ENCODE measurements around the gene EBNA1BP2. TPM values are rescaled to one million over a fixed set of nuclear protein-coding genes. Genes with fewer than 3 reads are reported as not detected.
"Not testable (repeated sequence)": the region's sequence is repeated elsewhere in the genome, so short reads cannot be mapped to it uniquely, and the experiment has no call there.

The EBNA1BP2 gene
- total RNA-seq, 1 donor from 2014 or later = 46.8 TPM

DNA sequence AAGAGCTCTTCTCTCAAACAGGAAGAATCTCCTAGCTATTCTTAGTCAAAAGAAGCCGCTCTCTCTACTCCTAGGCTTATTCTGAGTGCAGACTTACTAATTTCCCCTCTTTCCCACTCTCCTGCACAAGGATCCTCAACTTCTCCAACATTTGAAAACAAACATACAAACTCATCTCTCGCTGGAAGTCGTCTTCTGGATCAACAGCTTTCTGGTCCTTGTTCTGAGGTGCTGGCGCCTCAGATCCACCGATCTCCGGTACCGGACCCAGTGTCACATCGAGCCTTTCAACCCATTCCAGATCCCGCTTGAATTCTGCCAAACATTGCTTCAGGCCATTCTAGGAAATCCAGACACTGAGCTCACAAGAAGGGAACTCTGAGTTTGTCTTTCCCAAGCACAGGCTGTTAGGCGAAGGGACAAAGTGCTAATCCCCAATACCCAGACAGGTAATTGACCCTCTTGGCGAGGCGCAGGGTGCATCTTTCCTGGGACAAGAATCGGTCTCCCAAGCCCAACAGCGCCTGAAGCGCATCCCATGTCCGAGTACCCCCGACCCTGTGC is 696 bp downstream of the EBNA1BP2 start:
- no peak for DNase-seq

DNA sequence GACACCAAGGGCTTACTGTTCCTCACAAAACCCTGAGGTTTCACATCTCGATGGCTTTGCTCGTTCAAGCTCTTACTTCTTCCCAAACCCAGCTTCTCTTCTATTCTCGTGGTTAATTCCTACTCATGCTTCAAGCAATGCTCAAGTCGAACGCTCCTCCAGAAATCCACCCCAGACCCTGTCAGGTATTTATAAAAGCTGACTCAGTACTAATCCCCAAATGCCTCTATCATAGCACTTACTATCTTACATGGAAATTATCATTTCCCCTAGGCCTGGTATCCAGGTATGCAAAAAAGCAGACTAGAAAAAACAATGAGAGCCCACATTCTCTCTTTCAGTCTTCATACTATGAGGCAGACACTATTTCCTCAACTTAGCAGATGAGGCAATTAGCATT is 6.3 kb downstream of the EBNA1BP2 start:
- no peak for DNase-seq

DNA sequence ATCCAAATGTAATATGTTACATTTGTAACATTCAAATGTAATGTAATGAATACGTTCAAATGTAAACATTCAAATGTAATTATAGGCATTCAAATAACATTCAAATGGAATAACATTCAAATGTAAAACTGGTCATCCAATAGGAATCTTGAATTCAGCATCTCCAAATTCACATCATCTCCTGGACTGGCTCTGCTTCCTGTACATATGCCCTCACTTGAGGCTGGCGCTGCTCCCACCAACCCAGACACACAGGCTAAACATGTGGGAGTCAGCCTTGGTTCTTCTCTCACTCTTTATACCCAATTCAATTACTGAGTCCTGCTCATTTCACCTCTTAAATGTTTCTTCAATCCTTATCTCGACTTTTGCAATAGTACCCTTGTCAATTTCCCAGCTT is 6.9 kb downstream of the EBNA1BP2 start:
- no peak for DNase-seq

DNA sequence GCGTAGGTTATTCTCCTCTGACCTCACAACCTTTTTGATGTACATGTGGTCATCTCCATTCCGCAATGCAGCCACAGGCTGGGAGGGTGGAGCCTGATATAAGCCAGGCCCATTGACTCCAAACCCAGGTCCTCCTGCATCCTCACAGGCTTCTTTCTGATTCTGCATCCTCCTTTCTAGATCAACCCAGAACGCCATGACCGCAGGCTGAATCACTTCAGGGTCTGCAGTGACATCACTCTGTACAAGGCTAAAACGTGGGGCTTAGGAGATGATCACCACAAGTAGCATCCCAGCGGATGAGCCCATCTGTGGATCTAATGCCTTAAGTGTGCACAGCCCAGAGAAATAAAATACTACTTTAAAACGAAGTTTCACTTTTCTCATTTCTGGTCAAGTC is 16.1 kb downstream of the EBNA1BP2 start:
- no peak for DNase-seq

DNA sequence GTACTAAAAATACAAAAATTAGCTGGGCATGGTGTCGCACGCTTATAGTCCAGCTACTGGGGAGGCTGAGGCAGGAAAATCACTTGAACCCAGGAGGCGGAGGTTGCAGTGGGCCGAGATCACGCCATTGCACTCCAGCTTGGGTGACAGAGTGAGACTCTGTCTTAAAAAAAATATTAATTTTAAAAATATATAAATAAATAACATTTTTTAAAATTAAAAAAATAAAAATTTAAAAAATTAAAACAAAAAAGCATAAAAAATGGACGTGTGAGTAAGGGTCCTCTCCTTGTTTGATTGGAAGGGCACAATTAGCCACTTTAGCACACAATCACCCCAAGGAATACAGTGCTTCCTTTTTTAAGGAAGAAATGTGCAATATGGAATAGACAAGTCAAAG is 18.6 kb downstream of the EBNA1BP2 start:
- no peak for DNase-seq

DNA sequence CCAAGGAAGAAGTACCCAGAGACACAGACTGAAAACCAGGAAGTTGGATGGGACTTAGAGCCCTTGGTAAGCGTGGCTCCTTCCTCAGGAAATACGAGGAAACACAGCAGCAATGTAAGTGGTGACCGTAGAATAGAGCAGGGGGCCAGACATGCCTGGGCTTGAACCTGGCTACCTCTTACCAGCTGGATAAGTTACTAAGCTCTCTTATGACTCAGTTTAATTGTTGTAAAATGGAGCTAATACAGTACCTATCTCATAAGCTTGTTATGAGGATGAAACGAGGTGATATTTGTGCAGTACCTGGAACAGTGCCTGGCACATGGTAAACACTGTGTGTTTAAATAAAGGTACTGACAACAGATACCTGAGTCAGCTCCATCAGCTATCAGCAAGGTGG is 19.2 kb downstream of the EBNA1BP2 start:
- DNase-seq = no peak

DNA sequence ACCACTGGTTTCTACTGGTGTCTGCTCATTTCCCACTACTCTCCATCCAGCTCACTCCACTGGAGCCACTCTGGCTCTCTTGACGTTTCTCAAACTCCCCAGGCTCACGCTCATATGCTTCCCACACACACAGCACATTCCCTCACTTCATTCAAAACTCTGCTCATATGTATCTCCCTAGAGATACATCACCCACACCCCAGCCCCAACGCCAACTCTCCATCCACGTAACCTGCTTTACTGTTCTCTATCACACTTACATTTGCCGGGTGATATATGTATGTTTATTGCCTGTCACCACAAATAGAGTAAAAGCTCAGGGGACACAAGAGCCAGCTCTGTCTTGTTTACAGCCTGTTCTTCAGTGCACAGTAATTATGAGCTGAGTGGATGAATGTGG is 22.2 kb downstream of the EBNA1BP2 start:
- DNase-seq = no peak

DNA sequence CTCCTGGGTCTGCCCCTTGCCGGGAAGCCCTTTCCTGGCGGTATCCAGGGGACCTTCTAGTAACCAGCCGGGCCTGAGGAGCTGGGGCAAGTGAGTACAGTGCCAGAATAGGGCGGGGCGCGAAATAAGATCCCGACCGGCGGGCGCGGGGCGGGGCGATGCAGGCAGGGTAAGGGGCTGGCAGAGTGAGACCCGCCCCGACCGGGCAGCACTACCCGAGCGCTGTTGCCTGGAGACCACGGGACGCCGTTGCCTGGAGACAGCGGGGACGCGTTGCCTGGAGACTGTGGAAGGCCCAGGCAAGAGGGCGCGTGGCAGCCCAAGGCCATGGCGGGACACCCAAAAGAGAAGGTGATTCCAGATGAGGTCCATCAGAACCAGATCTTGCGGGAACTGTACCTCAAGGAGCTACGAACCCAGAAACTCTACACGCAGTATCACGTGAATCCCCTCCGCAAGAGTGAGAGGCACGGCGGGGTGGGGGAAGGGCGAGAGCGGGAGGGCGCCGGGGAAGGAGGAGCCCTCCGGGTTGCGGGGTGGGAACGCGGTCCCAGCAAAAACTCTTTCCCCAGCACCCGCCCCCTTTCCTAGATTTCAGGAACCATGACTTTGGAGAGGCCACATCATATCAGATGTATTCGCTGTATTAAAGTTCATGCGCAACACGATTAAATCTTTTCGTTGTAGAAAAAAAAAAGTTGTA is 24.3 kb downstream of the EBNA1BP2 start:
- peak; percentile 9 for DNase-seq

DNA sequence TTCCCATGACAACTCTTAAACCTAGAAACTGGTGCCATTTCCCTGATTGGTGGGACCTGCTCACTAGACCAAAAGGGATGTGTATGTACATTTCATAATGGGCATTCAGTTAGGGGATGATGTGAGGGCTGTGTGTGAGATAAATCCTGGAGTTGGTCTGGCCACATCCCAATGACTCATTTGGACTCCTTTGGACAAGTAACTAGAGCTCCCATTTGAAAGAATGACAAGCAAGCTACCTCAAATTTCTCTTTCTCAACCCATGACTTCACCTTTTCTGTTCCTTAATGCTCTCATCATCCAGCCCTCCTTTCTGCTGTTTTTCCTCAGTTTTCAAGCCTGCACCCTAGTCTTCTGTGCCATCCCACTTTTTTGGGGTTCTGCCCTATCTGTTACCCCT is 27.9 kb downstream of the EBNA1BP2 start:
- no peak for DNase-seq

DNA sequence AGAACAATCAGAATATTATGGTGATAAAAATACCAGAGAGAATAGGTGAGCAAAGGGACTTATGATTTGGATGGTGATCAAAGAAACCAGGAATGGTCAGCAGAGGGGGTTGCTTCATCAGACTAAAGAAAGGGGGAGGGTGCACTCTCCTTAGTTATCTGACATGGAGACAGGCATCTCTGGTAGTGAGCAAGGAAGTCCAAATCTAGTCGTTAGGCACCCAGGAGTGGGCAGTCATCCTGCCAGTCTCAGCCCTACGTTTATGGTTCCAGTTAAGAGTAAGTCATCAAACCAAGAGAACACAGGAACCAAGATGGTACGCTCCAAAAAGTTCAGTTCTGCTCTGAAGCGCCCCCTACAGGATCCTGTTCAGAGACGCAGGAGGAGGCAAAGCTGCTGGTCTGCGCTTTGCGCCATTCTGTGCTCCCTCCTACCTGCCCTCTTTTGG is 28.6 kb downstream of the EBNA1BP2 start:
- DNase-seq = no peak

DNA sequence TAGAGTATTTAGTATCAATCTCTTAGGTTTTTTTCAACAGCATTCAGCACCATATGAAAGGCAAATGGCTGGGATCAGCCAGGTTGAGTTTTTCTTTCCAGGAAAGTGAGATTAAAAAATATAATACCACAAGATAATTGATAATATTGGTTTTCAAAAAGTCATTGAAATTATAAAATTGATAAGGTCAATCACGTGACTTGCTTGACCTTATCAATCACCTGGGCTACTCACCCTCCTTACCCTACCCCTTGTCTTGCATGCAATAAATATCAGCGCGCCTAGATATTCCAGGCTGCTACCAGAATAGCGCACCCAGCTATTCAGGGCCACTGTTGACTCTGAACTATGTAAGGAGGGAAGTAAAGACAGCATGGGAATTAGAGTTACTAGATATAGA is 31.5 kb downstream of the EBNA1BP2 start:
- DNase-seq = no peak

DNA sequence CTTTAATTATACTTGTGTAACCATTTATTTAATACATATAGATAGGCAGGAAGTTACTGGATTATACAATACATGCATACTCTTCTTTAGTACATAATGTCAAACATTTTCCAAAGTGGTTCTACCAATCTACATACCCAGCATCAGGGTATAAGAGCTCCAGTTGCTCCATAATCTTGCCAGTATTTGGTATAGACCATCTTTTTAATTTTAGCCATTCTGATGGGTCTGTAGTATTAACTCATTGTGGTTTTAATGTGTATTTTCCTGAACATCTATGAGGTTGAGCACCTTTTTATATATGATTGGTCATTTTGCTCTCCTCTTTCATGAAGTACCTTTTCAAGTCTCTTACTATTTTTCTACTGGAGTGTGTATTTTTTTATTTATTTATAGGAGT is 32.1 kb downstream of the EBNA1BP2 start:
- DNase-seq = no peak

DNA sequence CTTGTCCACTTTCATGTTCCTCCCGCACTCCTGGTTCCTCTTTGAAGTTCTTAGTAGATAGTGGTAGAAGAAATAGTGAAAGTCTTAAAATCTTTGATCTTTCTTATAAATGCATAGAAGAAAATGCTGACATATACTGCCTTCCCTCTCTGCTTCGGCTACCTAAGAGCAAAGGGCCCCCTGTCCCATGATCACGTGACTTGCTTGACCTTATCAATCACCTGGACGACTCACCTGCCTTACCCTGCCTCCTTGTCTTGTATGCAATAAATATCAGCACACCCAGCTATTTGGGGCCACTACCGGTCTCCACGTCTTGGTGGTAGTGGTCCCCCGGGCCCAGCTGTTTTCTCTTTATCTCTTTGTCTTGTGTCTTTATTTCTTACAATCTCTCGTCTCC is 32.8 kb downstream of the EBNA1BP2 start:
- DNase-seq = not testable (repeated sequence)

DNA sequence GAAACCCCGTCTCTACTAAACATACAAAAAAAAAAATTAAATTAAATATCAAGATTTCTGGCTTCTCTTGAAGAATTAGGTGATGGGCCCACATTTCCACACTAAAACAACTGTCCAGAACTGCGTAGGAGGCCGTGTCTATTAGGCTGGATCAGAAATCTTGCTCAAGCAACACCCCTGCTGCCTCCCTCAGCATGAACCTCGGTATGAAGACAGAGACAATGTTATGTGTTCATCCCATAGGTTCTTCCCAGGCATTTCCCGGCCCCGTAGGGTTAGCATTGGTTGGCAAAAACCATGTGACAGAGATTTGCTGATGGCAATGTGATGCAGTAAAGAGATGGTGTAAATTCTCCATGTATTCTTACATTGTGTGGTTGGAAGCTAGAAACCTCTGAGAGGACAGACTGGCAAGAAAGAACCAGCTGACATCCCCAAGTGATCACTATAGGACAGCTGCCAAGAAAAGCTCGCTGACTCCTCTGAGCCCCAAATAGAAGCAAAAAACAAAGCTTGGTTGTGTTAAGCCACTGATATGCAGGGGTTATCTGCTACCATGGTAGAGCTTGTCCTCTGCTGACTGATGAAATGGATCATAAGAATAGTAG is 34.5 kb downstream of the EBNA1BP2 start:
- no peak for DNase-seq

DNA sequence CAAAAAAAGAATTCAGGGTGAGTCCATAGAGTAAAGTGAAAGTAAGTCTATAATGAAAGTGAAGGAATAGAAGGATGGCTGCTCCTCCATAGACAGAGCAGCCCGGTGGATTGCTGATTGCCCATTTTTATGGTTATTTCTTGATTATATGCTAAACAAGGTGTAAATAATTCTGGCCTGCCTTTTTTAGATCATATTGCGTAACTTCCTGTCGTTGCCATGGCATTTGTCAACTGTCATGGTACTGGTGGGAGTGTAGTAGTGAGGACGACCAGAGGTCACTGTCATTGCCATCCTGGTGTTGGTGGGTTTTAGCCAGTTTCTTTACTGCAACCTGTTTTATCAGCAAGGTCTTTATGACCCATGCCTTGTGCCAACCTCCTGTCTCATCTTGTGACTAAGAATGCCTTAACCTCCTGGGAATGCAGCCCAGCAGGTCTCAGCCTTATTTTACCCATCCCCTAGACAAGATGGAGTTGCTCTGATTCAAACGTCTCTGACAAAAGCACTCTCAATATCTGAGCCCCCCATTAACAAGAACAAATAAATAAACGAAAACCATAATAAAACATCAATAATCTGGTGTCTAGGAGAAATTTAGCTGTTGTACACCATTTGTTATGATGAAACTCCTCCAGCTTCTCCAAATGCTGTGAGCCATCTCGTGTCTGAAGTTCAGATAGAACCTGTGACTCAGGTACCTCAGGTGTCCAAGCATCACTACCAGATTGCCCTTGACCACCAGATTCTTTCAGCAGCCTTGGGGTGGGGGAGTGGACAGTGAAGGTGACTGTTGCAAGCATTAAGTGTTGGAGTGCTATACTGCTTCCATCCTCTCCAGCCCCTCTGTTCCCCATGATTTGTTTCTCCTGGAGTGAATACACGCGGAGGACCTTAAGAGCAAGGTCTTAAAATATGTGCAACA is 36.0 kb downstream of the EBNA1BP2 start:
- no peak for DNase-seq

DNA sequence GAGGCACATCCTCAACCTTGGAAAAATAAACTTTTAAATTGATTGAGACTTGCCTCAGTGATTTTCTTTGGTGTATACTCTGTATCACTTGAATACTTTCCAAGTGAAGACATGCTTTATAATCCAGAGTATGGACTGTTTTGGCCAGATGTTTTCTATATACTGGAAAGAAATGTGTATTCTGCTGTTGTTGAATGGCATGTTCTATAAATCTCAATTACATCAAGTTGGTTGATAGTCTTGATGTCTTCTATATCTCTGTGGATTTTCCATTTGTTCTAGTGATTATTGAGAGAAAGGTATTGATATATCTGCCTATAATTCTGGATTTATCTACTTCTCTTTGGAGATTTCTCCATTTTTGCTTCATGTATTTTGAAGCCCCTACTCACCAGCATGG is 37.5 kb downstream of the EBNA1BP2 start:
- no peak for DNase-seq

DNA sequence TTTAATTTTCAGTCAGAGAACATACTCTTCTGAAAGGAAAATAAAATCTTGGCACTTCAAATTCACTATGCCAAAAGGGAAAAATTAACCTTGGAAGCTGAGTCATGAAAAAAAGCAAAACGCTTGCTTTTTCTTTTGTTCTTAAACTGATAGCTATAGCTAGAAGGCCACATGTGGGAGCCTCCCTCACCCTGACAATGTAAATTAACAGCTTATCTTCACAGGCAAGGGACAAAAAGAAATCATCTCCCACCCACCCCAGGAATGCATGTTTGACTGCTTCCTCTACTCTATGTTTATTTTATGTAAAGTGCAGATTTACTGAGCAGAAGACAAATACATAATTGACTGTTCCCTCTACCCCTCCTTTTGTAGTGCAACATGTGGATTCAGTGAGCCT is 38.0 kb downstream of the EBNA1BP2 start:
- DNase-seq = no peak

DNA sequence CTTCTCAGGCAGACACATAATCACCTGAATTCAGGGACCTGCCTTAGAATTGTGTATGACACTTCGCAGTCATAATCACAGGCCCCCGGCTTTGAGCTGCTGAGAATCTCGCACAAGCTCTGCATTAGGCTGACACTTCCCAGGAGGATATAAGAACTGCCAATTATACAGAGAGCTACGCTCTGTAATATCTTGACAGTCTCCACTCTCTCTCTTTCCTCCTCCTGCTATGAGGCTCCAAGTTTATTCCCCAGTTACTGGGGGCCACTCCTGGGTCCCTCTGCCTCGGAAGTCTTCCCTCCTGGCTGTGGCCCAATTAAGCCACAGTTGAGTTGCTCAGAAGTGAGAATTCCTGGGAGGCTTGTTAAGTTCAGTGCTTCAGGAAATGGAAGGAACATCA is 42.7 kb downstream of the EBNA1BP2 start:
- no peak for DNase-seq

DNA sequence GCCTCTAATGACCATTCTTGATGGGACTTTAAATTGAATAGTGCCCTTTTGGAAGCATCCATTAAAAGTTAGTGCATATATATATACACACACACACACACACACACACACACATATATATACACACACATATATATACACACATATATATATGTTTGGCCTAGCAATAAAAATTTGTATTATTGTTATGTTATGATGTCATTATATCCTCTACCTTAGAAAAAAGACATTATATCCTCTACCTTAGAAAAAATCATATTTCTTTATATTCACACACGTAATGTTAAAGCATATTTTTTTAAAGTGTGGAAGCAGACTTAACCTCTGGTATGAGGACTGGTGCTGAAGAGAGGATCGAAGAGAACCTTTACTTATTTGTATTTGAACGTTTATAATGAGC is 43.3 kb downstream of the EBNA1BP2 start:
- no peak for DNase-seq

DNA sequence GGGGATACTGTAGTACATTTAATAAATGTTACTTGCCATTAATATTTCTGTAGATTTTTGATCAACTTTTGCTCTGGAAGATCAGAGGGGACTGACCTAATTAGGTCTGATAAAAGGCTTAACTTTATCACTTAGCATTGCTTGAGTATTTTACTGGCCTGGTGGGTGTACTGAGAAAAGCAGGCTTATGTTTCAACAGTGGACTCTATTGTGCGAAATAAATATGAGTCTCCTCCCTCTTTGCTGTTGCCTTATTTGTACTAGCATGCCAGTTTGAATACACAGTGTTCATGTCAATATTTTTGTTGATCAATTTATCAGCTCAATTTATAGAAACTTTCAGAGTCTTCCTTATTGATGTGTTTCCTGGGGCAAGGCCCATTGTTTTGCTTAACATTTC is 49.1 kb downstream of the EBNA1BP2 start:
- DNase-seq = no peak

DNA sequence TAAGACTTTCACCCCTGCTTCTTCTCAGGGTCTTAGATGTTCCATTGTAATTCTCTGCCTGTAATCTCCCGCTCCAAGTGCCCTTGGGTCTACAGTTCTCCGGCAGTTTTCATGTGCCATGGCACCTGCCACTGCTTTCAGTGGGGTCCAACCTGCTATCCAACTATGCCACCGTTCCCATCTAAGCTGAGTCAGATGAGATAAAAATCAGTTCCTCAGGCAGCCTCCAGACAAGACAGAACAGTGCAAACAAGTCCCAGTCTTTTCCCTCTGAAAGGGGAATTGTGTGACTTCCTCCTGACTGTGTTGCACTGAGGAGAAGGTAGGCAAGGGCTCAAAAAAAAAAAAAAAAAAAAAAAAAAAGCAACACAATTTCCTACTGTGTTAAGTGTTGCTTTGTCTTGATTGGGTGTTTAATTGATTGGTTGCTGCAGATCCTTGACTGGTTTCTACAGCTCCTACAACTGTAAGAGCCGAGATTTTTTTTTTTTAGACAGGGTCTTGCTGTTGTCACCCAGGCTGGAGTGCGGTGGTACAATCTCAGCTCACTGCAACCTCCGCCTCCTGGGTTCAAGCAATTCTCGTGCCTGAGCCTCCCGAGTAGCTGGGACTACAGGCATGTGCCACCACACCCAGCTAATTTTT is 50.7 kb downstream of the EBNA1BP2 start:
- no peak for DNase-seq

DNA sequence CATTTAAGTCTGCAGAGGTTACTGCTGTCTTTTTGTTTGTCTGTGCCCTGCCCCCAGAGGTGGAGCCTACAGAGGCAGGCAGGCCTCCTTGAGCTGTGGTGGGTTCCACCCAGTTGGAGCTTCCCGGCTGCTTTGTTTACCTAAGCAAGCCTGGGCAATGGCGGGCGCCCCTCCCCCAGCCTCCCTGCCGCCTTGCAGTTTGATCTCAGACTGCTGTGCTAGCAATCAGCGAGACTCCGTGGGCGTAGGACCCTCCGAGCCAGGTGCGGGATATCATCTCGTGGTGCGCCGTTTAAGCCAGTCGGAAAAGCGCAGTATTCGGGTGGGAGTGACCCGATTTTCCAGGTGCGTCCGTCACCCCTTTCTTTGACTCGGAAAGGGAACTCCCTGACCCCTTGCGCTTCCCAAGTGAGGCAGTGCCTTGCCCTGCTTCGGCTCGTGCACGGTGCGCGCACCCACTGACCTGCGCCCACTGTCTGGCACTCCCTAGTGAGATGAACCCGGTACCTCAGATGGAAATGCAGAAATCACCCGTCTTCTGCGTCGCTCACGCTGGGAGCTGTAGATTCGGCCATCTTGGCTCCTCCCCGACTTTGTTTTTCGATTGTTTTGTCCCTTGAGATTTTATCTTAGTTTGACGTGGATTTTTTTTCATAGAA is 52.0 kb downstream of the EBNA1BP2 start:
- DNase-seq = not testable (repeated sequence)
